HPDE6-E6E7 (cell line): ENCODE measurements around the gene MTG2.

ENCODE experiments used
- DNase-seq: peaks from one replicate; pipeline ENCODE4 v3.0.0; 2011; ENCODE audit warnings: missing footprints; ENCODE audit errors: extremely low spot score

MTG2 gene

GRCh38 chr20:62234339-62234738, 51.5 kb downstream of the MTG2 start:
- DNase-seq: no peak

- DNase-seq: no peak
Observed at GRCh38 chr20:62235001-62235776, 52.4 kb downstream of the MTG2 start.

- no peak for DNase-seq
Observed at GRCh38 chr20:62235777-62236157, 52.9 kb downstream of the MTG2 start.

GRCh38 chr20:62236200-62236599, 53.4 kb downstream of the MTG2 start:
- no peak for DNase-seq

GRCh38 chr20:62236766-62237513, 54.1 kb downstream of the MTG2 start:
- DNase-seq: no peak

GRCh38 chr20:62237514-62237800, 54.6 kb downstream of the MTG2 start:
- no peak for DNase-seq

- peak; percentile 100 for DNase-seq
Observed at GRCh38 chr20:62237801-62238568, 55.2 kb downstream of the MTG2 start, which contains the start of gene OSBPL2. Gene OSBPL2 (plus strand): TSS chr20:62238521. CDS start chr20:62256185, 17,664 bp downstream.

- peak; percentile 67 for DNase-seq
Observed at GRCh38 chr20:62238569-62239277, 55.9 kb downstream of the MTG2 start.

- no peak for DNase-seq
Observed at GRCh38 chr20:62239278-62239879, 56.6 kb downstream of the MTG2 start.

- DNase-seq: no peak
Observed at GRCh38 chr20:62240020-62240685, 57.3 kb downstream of the MTG2 start.

- peak; percentile 72 for DNase-seq
Observed at GRCh38 chr20:62241506-62241905, 58.7 kb downstream of the MTG2 start.

GRCh38 chr20:62242176-62242575, 59.3 kb downstream of the MTG2 start:
- no peak for DNase-seq

- no peak for DNase-seq
Observed at GRCh38 chr20:62243106-62243505, 60.3 kb downstream of the MTG2 start.

GRCh38 chr20:62243906-62244515, 61.2 kb downstream of the MTG2 start:
- DNase-seq: no peak

- DNase-seq: no peak
Observed at GRCh38 chr20:62244644-62245108, 61.8 kb downstream of the MTG2 start.

GRCh38 chr20:62245911-62246280, 63.1 kb downstream of the MTG2 start:
- no peak for DNase-seq

- no peak for DNase-seq
Observed at GRCh38 chr20:62246431-62246830, 63.6 kb downstream of the MTG2 start.

- DNase-seq: no peak
Observed at GRCh38 chr20:62246872-62247652, 64.2 kb downstream of the MTG2 start.

GRCh38 chr20:62248890-62249560, 66.2 kb downstream of the MTG2 start:
- DNase-seq: no peak
